OCI-LY7 (cell line): ENCODE measurements around the gene RHBDL2.

Source experiments
- EZH2phosphoT487 ChIP-seq: fragments of 200-600 bp; sonication (generic); IDR thresholded peaks from 2 replicates; pipeline ENCODE4 v1.6.1; 2018; ENCODE audit warnings: low read depth, borderline replicate concordance, mild to moderate bottlenecking, mixed run types, antibody characterized with exemption, low read length, moderate library complexity, mixed read lengths
- TF ChIP-seq, protein P1 (sequence below): fragments of 200-600 bp; sonication (generic); conservative IDR thresholded peaks from 2 replicates; pipeline ENCODE4 v1.5.1; 2014; ENCODE audit warnings: mild to moderate bottlenecking, antibody characterized with exemption, low read length, moderate library complexity, mixed read lengths

DNA sequence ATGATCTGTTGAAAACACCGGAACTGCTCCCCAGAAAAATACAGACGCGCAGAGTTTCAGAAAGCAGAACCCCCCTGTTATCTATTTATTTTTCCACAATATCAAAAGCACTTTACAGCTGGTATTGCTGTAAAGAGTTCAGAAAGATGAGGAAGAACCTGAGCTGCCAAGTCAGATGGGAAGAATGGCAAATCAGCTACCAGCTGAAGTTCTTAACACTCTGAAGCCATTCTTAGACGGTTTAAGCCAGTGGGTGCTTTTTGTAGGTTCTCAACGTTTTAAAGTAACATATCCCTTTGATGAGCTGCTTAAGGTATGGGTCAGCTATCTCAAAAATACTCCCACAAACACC, 48.7 kb upstream of the RHBDL2 start:
- TF ChIP-seq, protein P1, sequence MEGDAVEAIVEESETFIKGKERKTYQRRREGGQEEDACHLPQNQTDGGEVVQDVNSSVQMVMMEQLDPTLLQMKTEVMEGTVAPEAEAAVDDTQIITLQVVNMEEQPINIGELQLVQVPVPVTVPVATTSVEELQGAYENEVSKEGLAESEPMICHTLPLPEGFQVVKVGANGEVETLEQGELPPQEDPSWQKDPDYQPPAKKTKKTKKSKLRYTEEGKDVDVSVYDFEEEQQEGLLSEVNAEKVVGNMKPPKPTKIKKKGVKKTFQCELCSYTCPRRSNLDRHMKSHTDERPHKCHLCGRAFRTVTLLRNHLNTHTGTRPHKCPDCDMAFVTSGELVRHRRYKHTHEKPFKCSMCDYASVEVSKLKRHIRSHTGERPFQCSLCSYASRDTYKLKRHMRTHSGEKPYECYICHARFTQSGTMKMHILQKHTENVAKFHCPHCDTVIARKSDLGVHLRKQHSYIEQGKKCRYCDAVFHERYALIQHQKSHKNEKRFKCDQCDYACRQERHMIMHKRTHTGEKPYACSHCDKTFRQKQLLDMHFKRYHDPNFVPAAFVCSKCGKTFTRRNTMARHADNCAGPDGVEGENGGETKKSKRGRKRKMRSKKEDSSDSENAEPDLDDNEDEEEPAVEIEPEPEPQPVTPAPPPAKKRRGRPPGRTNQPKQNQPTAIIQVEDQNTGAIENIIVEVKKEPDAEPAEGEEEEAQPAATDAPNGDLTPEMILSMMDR, result no peak
- no peak for TF ChIP-seq EZH2phosphoT487
